D721Med (cell line): ENCODE results near the gene TNFRSF6B.

Experiments
- DNase-seq: peaks from one replicate; pipeline ENCODE4 v3.0.0; 2011; ENCODE audit warnings: low spot score; ENCODE audit not compliant: insufficient read length
- FAIRE-seq: peaks from 2 replicates; lab custom pipeline; 2011; peaks lifted over from hg19 to GRCh38; lab: Jason Lieb, UNC
- TF ChIP-seq, protein P1 (sequence below): IDR thresholded peaks from 2 replicates; pipeline ENCODE4 v1.5.1; 2012; ENCODE audit warnings: mild to moderate bottlenecking, control low read depth; ENCODE audit not compliant: insufficient read depth; ENCODE audit errors: missing control alignments

Gene TNFRSF6B

DNA sequence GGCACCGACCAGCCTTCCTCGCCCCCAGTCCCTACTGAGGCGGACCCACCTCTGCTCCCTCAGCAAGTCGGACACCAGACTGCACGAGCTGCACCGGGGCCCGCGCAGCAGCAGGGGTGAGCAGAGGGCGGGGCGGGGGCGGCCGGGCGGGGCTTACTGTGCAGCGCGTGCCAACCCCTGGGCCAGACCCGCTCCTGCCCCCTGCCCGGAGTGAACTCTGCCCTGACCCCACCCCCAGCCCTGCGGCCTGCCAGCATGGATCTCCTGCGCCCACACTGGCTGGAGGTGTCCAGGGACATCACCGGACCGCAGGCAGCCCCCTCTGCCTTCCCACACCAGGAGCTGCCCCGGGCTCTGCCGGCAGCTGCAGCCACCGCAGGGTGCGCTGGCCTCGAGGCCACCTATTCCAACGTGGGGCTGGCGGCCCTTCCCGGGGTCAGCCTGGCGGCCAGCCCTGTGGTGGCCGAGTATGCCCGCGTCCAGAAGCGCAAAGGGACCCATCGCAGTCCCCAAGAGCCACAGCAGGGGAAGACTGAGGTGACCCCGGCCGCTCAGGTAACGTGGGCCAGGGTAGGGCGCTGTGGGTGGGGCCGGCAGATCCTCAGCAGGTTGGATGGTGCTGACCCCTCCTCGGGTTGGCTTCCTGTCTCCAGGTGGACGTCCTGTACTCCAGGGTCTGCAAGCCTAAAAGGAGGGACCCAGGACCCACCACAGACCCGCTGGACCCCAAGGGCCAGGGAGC, 41.7 kb downstream of the TNFRSF6B start:
- DNase-seq, result no peak
- TF ChIP-seq, protein P1, sequence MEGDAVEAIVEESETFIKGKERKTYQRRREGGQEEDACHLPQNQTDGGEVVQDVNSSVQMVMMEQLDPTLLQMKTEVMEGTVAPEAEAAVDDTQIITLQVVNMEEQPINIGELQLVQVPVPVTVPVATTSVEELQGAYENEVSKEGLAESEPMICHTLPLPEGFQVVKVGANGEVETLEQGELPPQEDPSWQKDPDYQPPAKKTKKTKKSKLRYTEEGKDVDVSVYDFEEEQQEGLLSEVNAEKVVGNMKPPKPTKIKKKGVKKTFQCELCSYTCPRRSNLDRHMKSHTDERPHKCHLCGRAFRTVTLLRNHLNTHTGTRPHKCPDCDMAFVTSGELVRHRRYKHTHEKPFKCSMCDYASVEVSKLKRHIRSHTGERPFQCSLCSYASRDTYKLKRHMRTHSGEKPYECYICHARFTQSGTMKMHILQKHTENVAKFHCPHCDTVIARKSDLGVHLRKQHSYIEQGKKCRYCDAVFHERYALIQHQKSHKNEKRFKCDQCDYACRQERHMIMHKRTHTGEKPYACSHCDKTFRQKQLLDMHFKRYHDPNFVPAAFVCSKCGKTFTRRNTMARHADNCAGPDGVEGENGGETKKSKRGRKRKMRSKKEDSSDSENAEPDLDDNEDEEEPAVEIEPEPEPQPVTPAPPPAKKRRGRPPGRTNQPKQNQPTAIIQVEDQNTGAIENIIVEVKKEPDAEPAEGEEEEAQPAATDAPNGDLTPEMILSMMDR, result no peak
- no peak for FAIRE-seq

DNA sequence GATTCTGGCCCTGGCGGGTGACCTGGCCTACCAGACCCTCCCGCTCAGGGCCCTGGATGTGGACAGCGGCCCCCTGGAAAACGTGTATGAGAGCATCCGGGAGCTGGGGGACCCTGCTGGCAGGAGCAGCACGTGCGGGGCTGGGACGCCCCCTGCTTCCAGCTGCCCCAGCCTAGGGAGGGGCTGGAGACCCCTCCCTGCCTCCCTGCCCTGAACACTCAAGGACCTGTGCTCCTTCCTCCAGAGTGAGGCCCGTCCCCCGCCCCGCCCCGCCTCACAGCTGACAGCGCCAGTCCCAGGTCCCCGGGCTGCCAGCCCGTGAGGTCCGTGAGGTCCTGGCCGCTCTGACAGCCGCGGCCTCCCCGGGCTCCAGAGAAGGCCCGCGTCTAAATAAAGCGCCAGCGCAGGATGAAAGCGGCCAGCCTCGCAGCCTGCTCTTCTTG, 42.3 kb downstream of the TNFRSF6B start:
- TF ChIP-seq, protein P1, result no peak

DNA sequence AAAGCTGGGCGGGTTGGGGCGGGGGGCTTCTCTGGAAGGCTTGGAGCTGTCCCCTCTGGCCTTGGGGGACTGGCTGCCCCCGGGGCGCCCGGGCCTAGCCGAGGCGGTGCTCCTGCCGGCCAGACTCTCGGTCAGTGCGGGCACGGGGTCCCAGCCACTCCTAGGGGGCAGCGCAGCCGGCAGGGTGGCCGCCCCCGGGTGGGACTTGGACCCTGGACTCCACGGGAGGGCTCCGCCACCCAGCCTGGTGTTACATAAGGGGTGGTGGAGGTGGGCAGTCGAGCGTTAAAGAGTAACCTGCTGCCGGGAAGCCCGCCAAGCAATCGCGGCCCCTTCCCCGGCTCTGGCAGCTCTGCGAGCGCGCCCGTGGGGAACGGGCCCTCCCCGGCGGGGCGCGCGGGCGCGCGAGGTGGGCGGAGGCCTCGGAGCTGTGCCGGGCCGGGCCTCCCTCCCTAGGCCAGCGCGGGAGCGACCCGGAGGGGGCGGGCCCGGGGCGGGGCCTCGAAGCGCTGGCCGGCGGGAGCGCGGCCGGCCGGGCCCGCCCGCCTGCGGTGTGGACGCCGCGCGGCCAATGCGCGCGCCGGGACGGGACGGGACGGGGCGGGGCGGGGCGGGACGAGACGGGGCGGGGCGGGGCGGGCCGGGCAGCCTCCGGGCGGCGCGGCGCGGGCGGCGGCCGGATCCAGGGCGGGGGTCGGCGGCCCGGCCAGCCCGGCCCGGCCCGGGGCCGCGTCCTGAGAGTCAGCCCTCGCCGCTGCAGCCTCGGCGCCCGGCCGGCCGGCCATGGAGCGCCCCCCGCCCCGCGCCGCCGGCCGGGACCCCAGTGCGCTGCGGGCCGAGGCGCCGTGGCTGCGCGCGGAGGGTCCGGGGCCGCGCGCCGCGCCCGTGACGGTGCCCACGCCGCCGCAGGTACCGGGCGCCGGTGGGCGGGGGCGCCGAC, 42.9 kb downstream of the TNFRSF6B start, which contains the start of gene SLC2A4RG:
Gene SLC2A4RG (plus strand): TSS at position 647 of the 940 bp plus-strand sequence. CDS start 137 bp downstream, at position 784.
- DNase-seq, result peak; percentile 99
- no peak for FAIRE-seq
- TF ChIP-seq, protein P1, result no peak

More for the DNA sequence above, 42.3 kb downstream of the TNFRSF6B start:
- FAIRE-seq, result no peak
- no peak for DNase-seq

DNA sequence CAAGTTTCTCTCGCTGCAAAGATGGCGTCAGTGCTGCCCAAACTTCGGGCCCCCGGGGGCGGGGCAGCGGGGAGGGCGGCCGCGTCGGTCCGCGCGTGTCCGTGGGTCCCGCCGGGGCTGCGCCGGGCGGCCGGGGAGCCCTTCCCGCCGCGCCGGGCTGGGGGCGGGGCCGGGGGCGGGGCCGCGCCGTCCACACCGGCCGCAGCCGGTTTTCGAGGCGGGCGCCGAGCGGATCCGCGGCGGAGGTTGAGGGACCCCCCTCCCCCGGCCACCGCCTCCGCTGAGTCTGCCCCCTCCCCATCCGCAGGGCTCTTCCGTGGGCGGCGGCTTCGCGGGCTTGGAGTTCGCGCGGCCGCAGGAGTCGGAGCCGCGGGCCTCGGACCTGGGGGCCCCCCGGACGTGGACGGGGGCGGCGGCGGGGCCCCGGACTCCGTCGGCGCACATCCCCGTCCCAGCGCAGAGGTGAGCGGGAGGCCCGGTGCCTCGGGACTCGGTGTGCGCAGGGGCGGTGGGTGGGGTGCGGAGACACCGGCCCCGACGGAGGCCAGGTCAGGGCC, 43.7 kb downstream of the TNFRSF6B start:
- FAIRE-seq (no peak), DNase-seq (no peak)
- TF ChIP-seq, protein P1, result no peak

DNA sequence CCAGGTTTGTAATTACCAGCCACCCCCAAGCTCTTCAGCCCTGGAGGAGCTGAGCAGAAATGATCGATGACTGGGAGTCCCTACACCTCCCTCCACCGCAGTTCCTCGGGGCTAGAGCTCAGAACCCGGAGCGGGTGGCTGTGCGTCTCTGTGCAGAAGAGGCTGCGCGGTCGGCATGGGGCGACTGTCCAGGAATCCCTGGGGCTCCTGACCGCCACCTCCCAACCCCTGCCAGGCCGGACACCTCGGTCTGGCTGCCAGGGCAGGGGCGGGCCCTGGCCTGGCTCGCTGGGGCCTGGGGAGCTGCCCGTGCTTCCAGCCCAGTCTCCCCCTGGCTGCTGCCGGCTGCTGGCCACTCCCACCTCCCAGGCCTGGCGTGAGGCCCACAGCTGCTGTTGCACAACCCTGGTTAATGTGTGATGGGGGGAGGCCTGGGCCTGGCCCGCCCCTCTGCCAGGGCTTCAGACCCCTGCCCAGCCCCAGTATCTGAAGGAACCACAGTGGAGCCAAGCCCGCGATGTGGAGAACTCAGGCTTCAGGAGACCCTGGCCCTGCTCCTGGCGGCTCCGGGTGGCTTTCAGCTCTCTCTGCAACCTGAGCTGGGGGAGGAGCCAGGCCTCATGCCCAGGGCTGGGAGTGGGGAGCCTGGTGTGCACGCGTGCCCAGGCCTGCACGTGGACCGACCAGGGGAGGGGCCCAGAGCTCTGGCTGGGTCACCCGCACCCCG, 44.3 kb downstream of the TNFRSF6B start:
- TF ChIP-seq, protein P1, result no peak
- FAIRE-seq (no peak), DNase-seq (peak; percentile 83)

DNA sequence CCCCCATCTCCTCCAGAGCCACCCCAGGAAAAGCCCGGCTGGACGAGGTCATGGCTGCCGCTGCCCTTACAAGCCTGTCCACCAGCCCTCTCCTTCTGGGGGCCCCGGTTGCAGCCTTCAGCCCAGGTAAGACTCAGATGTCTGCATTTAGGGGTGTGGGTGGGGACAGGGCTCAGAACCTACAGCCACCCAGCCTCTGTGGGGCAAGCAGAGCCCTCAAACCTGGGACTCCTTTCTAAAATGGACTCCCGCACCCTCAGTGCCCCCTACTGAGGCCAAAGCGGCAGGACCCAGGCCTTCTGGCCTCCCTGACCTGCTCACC, 44.9 kb downstream of the TNFRSF6B start:
- TF ChIP-seq, protein P1, result no peak
- FAIRE-seq (no peak), DNase-seq (no peak)
